H9 (cell line): ENCODE data around the gene PLS1. TPM values are rescaled to one million over a fixed set of nuclear protein-coding genes. Genes with fewer than 3 reads are reported as not detected.
A peak's percentile ranks its signal among the peaks of the same experiment; 100 is the strongest.

ENCODE experiments used
- DNase-seq: peaks from one replicate; pipeline ENCODE4 v3.0.0-alpha.2; 2017
- H2AFZ ChIP-seq: one replicate; pipeline ENCODE4 v1.6.1; 2013; ENCODE audit warnings: mild to moderate bottlenecking, low read length, control low read depth, moderate library complexity
- H2AK5ac ChIP-seq: 2 replicates; pipeline ENCODE4 v1.6.1; 2013; ENCODE audit warnings: low read length, control low read depth, mixed read lengths; ENCODE audit not compliant: insufficient read length
- H2BK120ac ChIP-seq: one replicate; pipeline ENCODE4 v1.6.1; 2013; ENCODE audit warnings: low read depth, mild to moderate bottlenecking, low read length, control low read depth, inconsistent platforms; ENCODE audit not compliant: poor library complexity, severe bottlenecking
- H2BK12ac ChIP-seq: 2 replicates; pipeline ENCODE4 v1.6.1; 2013; ENCODE audit warnings: low read length, control low read depth, mixed read lengths, low read depth; ENCODE audit not compliant: insufficient read length
- H2BK15ac ChIP-seq: 2 replicates; pipeline ENCODE4 v1.6.1; 2013; ENCODE audit warnings: low read depth, low read length, control low read depth
- H2BK20ac ChIP-seq: one replicate; pipeline ENCODE4 v1.6.1; 2013; ENCODE audit warnings: low read depth, mild to moderate bottlenecking, low read length, control low read depth, inconsistent platforms; ENCODE audit not compliant: poor library complexity, severe bottlenecking
- H2BK5ac ChIP-seq: 2 replicates; pipeline ENCODE4 v1.6.1; 2013; ENCODE audit warnings: low read length, control low read depth, mixed read lengths; ENCODE audit not compliant: insufficient read length
- H3K14ac ChIP-seq: 2 replicates; pipeline ENCODE4 v1.6.1; 2013; ENCODE audit warnings: low read length, control low read depth; ENCODE audit not compliant: insufficient read depth
- H3K18ac ChIP-seq: 2 replicates; pipeline ENCODE4 v1.6.1; 2013; ENCODE audit warnings: low read depth, mild to moderate bottlenecking, mixed read lengths, low read length, control low read depth; ENCODE audit not compliant: insufficient read length
- H3K23ac ChIP-seq: 2 replicates; pipeline ENCODE4 v1.6.1; 2013; ENCODE audit warnings: low read length, control low read depth, mixed read lengths, low read depth; ENCODE audit not compliant: insufficient read length
- H3K23me2 ChIP-seq: 2 replicates; pipeline ENCODE4 v1.6.1; 2013; ENCODE audit warnings: low read depth, mild to moderate bottlenecking, mixed read lengths, low read length, control low read depth; ENCODE audit not compliant: insufficient read length, poor library complexity, severe bottlenecking
- H3K27ac ChIP-seq: 2 replicates; pipeline ENCODE4 v1.5.1; 2013; ENCODE audit warnings: low read length, control low read depth, mixed read lengths, low read depth; ENCODE audit not compliant: insufficient read length
- H3K27me3 ChIP-seq: 2 replicates; pipeline ENCODE4 v1.6.1; 2013; ENCODE audit warnings: low read length, control low read depth, inconsistent platforms; ENCODE audit not compliant: insufficient read depth
- H3K4ac ChIP-seq: 2 replicates; pipeline ENCODE4 v1.6.1; 2013; ENCODE audit warnings: low read depth, mild to moderate bottlenecking, control low read depth, inconsistent platforms, low read length, moderate library complexity
- H3K4me1 ChIP-seq: 2 replicates; pipeline ENCODE4 v1.6.1; 2013; ENCODE audit warnings: low read length, control low read depth, inconsistent platforms; ENCODE audit not compliant: insufficient read depth
- H3K4me2 ChIP-seq: 2 replicates; pipeline ENCODE4 v1.6.1; 2013; ENCODE audit warnings: low read length, control low read depth, mixed read lengths; ENCODE audit not compliant: insufficient read length, insufficient read depth
- H3K56ac ChIP-seq: 2 replicates; pipeline ENCODE4 v1.6.1; 2013; ENCODE audit warnings: low read depth, mild to moderate bottlenecking, mixed read lengths, low read length, control low read depth; ENCODE audit not compliant: insufficient read length
- H3K79me1 ChIP-seq: 2 replicates; pipeline ENCODE4 v1.6.1; 2013; ENCODE audit warnings: low read depth, mild to moderate bottlenecking, moderate library complexity, low read length, control low read depth, inconsistent platforms; ENCODE audit not compliant: insufficient read depth, poor library complexity, severe bottlenecking
- H3K79me2 ChIP-seq: 2 replicates; pipeline ENCODE4 v1.6.1; 2013; ENCODE audit warnings: low read length, control low read depth, inconsistent platforms; ENCODE audit not compliant: insufficient read depth
- H3K9ac ChIP-seq: 2 replicates; pipeline ENCODE4 v1.6.1; 2013; ENCODE audit warnings: low read length, control low read depth, mixed read lengths; ENCODE audit not compliant: insufficient read length; ENCODE audit errors: extremely low read depth
- H3K9me3 ChIP-seq: one replicate; pipeline ENCODE4 v1.6.1; 2013; ENCODE audit warnings: low read depth, low read length, inconsistent platforms; ENCODE audit not compliant: control insufficient read depth
- H3T11ph ChIP-seq: one replicate; pipeline ENCODE4 v1.6.1; 2013; ENCODE audit warnings: mild to moderate bottlenecking, low read length, control low read depth, inconsistent platforms
- H4K20me1 ChIP-seq: one replicate; pipeline ENCODE4 v1.6.1; 2013; ENCODE audit not compliant: control insufficient read depth, insufficient read length, insufficient read depth
- H4K5ac ChIP-seq: 2 replicates; pipeline ENCODE4 v1.6.1; 2013; ENCODE audit warnings: low read depth, mild to moderate bottlenecking, mixed read lengths, low read length, control low read depth; ENCODE audit not compliant: insufficient read length
- H4K8ac ChIP-seq: replicated peaks from 2 replicates; pipeline ENCODE4 v1.6.1; 2013; ENCODE audit warnings: low read length, control low read depth, mixed read lengths, low read depth; ENCODE audit not compliant: insufficient read length
- H4K91ac ChIP-seq: 2 replicates; pipeline ENCODE4 v1.6.1; 2013; ENCODE audit warnings: low read depth, mild to moderate bottlenecking, moderate library complexity, mixed read lengths, low read length, control low read depth; ENCODE audit not compliant: insufficient read length
- H3K27ac Mint-ChIP-seq, 3 experiments: 2 replicates in 2 of 3; 3 replicates in 1 of 3; pipeline ENCODE4 v1.8.0; 2020 to 2021; ENCODE audit warnings: mixed read lengths in 3 of 3, mild to moderate bottlenecking in 1 of 3, moderate library complexity in 1 of 3
- H3K27me3 Mint-ChIP-seq: 2 replicates; pipeline ENCODE4 v1.8.0; 2021; ENCODE audit warnings: low read depth, mild to moderate bottlenecking, moderate library complexity, mixed read lengths
- H3K36me3 Mint-ChIP-seq, 3 experiments: 2 replicates in 2 of 3; 3 replicates in 1 of 3; pipeline ENCODE4 v1.8.0; 2020 to 2021; ENCODE audit warnings: low read depth in 3 of 3, mixed read lengths in 3 of 3; ENCODE audit not compliant: insufficient read depth in 1 of 3
- H3K4me1 Mint-ChIP-seq, 2 experiments: 2 replicates each; pipeline ENCODE4 v1.8.0; 2020; ENCODE audit warnings: mixed read lengths in 2 of 2
- H3K4me3 Mint-ChIP-seq, 2 experiments: 2 replicates in 1 of 2; 3 replicates in 1 of 2; pipeline ENCODE4 v1.8.0; 2020 to 2021; ENCODE audit warnings: mild to moderate bottlenecking in 2 of 2, mixed read lengths in 2 of 2, moderate library complexity in 1 of 2
- H3K9me3 Mint-ChIP-seq, 2 experiments: 2 replicates in 1 of 2; 3 replicates in 1 of 2; pipeline ENCODE4 v1.8.0; 2020; ENCODE audit warnings: mild to moderate bottlenecking in 2 of 2, mixed read lengths in 2 of 2, moderate library complexity in 1 of 2
- CTCF ChIP-seq: fragments of 200-600 bp; sonication (generic); conservative IDR thresholded peaks from 3 replicates; pipeline ENCODE4 v1.8.0; 2021; ENCODE audit warnings: antibody characterized with exemption, mild to moderate bottlenecking
- WGBS: extraction: QIAGEN DNeasy Blood & Tissue Kit; methylation state at CpG from one replicate; pipeline ENCODE4 v1.1.7; 2013; ENCODE audit warnings: missing lambda C conversion rate, low lambda C conversion rate, mixed read lengths; ENCODE audit not compliant: insufficient read length; ENCODE audit errors: extremely low coverage; 5-methylcytosine and 5-hydroxymethylcytosine counted together
- total RNA-seq: library from RNA; stranded (reverse); gene quantifications from 2 replicates; pipeline ENCODE4 v1.2.1, GENCODE V29; 2021

Gene PLS1
- total RNA-seq, 1 experiment from 2014 or later: 20.4 TPM

GRCh38 chr3:142574665-142575064 is 21.5 kb upstream of the PLS1 start:
- no peak overlapping the region for H3T11ph ChIP-seq
- no peak overlapping the region for H3K4me3 Mint-ChIP-seq
- H3K9ac ChIP-seq: no peak overlapping the region
- H3K4me1 Mint-ChIP-seq: peaks cover 28 to 32% of the 10 kb centered on the region in 2 experiments
- no peak overlapping the region for H2BK5ac ChIP-seq
- H4K20me1 ChIP-seq: no peaks in the 10 kb centered on the region
- H2AK5ac ChIP-seq: no peak overlapping the region
- H2AFZ ChIP-seq: no peak overlapping the region
- no peak overlapping the region for H3K14ac ChIP-seq
- no peak overlapping the region for H3K56ac ChIP-seq
- H3K36me3 Mint-ChIP-seq: peaks cover 0 to 10% (median 5%) of the 10 kb centered on the region in 3 experiments; a peak in 4 of 7 replicates
- no peak overlapping the region for H2BK20ac ChIP-seq
- no CpG with 5 or more reads among the region's 1 CpG for WGBS
- H3K4ac ChIP-seq: no peak overlapping the region
- no peak for DNase-seq
- H3K79me2 ChIP-seq: peaks cover 11% of the 10 kb centered on the region; the same call in 1 of the 2 replicates
- H3K27me3 Mint-ChIP-seq: no peaks in the 10 kb centered on the region
- no peak overlapping the region for H4K8ac ChIP-seq
- H3K18ac ChIP-seq: no peak overlapping the region
- H3K4me2 ChIP-seq: no peak overlapping the region
- H3K4me1 ChIP-seq: no peaks in the 10 kb centered on the region
- no peaks in the 10 kb centered on the region for H3K9me3 Mint-ChIP-seq
- no peak overlapping the region for H2BK12ac ChIP-seq
- no peak overlapping the region for H2BK15ac ChIP-seq
- H3K27ac Mint-ChIP-seq: peak overlapping the region in 1 of 3 experiments; percentile 50; a peak in 2 of 7 replicates
- no peak overlapping the region for H4K91ac ChIP-seq
- H3K23me2 ChIP-seq: peaks cover 5% of the 10 kb centered on the region
- H3K79me1 ChIP-seq: peaks cover 6% of the 10 kb centered on the region
- TF ChIP-seq CTCF: no peak
- no peak overlapping the region for H3K23ac ChIP-seq
- H2BK120ac ChIP-seq: no peak overlapping the region
- no peak overlapping the region for H4K5ac ChIP-seq
- H3K27me3 ChIP-seq: no peaks in the 10 kb centered on the region
- no peaks in the 10 kb centered on the region for H3K9me3 ChIP-seq
- H3K27ac ChIP-seq: no peak overlapping the region
